HG03571 (cell line): ENCODE data around the gene SIGLEC15.
"Not testable (repeated sequence)": the region's sequence is repeated elsewhere in the genome, so short reads cannot be mapped to it uniquely, and the experiment has no call there.

Experiments
- ATAC-seq: cut with Tn5 transposase; IDR thresholded peaks from one replicate; pipeline ENCODE4 v1.9.1; 2021; ENCODE audit not compliant: unreplicated experiment

Gene SIGLEC15

DNA sequence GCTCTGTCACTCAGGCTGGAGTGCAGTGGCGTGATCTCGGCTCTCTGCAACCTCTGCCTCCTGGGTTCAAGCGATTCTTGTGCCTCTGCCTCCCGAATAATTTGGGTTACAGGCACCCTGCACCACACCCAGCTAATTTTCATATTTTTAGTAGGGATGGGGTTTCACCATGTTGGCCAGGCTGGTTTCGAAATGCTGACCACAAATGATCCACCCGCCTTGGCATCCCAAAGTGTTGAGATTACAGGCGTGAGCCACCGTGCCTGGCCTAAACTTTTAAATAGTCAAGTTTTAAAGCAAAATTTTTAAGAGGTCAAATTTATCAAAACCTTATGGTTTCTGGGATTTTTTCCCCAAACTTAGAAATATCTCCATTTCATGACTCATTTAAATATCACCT, 6.7 kb upstream of the SIGLEC15 start:
- not testable (repeated sequence) for ATAC-seq

DNA sequence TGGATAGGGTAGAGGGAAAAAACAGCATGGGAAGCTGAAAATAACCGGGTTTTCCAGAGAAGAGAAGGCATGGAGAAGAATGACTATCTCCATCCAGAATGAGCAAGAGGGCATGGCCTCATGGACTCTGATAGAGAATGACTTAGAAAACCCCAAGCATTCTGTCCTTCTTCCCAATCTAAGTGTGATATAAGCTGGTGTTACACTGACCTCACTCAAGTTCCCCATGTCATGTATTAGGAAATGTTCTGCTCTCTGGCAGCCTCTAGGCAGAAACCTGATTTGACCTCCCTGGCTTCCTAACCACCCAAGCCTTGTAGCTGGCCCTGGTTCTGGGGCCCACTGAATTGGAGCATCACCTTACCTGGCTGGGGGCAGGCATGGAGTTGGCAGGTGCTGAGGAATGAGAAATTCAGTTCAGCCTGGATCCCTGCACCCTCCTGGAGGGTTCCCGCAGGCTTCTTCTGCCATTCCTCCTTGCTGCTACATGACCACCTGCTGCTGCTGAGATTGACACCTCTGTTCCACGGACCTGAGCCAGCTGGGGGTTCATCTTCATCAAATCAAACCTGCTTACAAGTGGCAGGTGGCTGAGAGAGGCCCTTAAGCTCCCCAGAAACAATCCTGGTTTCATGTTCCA, 5.2 kb upstream of the SIGLEC15 start:
- no peak for ATAC-seq

DNA sequence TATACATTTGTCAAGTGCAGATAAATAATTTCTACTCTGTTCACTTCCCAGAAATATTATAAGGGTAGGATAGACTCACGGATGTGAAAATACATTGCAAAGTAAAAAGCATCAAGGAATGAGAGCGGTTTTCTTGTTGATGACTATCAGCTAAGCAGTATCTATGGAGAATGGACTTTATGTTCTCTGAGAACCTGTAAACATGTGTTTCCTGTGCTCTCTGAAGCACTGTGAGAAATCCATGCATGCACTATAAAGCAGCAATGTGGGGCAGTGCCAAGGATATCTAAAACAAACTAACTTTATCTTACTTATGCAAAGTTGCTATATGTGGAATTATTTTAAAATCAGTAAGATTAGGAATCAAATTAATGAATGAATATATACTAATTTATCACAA, 4.4 kb upstream of the SIGLEC15 start:
- no peak for ATAC-seq

DNA sequence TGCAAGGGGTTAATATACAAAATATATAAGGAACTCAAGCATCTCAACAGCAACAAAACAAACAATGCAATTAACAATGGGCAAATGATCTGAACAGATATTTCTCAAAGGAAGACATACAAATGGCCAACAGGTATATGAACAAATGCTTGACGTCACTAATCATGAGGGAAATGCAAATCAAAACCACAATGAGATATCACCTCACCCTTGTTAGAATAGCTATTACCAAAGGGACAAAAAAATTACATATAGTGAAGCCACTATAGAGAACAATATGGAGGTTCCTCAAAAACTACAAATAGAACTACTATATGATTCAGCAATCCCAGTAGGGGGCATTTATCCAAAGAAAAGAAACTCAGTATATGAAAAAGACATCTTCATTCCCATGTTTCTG, 3.8 kb upstream of the SIGLEC15 start:
- no peak for ATAC-seq

DNA sequence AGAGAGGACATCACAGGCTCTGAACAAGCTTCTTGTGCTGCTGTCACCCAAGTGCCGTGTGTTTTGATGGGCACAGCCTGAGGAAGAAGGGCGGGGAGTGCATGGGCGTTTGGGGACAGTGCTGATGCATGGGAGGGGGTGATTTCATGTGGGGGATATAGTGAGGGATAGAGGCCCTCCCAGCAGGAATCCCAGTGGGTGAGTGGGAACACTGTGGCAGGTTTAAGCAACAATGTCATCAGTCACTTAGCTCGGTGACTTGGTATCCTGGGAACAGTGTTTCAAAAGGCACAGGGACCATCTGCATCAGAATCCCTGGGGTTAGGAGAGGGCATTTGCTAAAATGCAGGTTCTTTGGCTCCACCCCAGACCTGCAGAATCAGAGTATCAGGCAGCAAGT, 609 bp downstream of the SIGLEC15 start:
- no peak for ATAC-seq

DNA sequence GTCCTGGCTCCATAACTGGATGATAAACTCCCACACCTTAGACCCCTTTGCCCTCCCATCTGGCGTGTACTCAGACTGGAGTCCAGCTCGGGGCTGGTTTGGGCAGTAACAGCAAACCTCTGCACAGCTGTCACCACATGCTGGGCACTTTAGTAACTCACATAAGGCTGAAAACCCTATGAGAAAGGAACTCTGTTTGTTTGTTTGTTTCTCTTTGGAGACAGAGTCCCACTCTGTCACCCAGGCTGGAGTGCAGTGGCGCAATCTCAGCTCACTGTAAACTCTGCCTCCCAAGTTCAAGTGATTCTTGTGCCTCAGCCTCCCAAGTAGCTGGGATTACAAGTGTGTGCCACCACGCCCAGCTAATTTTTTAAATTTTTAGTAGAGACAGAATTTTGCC, 1.2 kb downstream of the SIGLEC15 start:
- ATAC-seq, result not testable (repeated sequence)

DNA sequence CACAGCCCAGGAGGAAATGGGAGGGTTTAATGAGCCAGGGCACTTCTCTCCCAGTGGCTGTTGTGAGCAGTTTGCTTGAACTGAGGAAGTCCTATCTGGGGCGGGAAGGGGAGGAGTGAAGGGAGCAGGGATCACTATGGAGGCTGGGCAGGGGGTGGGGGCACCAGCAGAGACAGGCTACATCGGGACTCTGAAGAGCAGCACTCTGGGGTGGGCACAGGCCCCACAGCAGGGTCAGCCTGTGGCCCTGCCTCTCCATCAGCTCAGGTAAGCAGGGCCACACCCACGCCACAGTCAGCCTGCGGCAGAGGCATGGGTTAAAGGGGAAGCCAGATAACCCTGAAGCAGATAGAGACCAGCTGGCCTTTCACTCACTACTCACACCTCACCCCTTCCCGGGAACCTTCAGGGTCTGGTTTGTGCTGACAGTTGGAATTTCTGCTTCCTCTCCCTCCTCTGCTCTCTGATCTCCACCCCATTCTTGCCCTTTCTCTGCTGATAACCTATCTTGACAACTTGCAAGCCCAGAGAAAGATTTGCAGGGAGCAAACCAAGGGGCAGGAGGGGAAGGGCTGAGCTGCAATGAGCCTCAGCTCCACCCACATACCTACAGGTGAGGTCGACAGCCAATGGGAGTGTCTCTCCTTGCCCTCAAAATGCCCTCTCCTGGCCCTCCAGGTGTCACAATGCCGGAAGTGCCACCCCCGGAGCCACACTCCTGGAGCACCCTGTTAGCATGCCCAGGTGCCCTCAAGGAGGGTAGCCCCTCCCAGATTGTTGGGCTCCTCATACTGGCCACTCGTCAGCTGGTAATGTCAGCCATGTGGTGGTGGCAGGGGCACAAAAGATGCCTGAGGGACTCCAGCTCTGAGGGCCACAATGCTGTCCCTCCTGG, 3.7 kb downstream of the SIGLEC15 start:
- ATAC-seq, result no peak

DNA sequence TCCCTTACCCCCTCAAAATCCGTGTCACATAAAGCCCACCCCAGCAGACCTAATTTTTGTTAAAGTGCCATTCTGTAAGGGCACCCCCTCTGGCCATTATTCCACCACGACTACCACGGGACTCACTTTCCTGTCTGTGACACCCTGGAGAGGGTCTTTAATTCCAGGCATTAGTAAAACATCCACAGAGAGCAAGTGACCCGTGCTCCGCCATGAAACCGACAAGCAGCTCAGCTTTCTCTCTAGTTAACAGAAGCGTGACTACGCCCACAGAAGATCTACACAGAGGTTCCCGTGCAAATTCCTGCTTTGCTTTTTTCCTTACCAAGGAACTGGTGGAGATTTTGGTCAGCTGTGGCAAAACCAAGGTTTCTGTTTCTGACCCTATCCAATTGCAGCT, 4.4 kb downstream of the SIGLEC15 start:
- ATAC-seq, result no peak

DNA sequence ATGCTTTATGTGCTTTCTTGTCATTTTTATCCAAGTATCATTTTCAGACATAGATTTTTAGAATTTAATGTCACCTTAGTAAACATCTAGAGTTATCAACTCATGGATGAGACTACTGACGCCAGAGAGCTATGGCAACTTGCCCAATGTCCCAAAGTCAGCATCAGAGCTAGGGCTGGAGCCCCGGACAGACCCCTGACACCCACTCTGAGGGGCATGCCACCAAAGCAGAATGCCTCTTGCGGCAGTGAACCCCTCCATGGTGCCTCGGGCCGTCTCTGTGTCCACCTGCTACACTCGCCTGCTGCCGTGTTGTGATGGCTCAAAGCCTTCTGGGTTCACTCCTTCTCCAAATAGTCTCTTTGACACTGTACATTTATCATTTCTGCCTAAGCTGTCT, 5.4 kb downstream of the SIGLEC15 start:
- ATAC-seq, result no peak

DNA sequence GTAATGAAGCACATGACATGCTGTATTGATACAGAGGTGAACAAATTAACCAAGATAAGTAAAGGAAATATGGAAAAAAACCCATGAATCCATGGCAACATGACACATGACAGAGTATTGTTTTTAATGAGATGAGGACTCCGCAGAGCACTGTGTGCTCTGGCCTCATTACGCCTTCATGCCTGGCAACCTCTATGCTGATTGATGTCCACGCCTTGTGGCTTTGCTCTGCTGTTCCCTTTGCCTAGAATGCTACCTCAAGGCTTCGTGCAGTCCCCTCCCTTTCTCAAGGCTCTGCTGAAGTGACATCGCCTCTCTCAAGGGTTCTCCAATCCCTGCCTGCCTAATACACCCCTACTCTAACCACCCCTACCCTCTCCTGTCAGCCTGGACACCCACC, 8.4 kb downstream of the SIGLEC15 start:
- ATAC-seq, result no peak

DNA sequence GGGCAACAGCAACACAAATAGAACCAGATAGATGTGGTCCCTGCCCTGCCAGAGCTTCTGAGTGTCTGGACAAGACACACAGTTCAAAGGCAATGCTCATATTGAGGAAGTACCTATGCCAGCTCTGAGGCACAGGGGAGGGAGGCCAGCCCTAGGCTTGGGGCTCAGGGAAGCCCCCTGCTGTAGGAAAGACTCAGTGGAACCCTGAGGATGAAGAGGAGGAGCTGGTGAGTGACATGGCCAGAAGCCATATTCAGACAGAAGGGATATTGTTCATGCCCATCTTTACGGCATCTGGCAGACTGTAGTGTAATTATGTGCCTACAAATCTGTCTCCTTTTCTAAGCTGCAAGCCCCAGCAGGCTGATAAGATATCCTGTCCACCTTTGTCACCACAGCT, 8.8 kb downstream of the SIGLEC15 start:
- ATAC-seq, result no peak

DNA sequence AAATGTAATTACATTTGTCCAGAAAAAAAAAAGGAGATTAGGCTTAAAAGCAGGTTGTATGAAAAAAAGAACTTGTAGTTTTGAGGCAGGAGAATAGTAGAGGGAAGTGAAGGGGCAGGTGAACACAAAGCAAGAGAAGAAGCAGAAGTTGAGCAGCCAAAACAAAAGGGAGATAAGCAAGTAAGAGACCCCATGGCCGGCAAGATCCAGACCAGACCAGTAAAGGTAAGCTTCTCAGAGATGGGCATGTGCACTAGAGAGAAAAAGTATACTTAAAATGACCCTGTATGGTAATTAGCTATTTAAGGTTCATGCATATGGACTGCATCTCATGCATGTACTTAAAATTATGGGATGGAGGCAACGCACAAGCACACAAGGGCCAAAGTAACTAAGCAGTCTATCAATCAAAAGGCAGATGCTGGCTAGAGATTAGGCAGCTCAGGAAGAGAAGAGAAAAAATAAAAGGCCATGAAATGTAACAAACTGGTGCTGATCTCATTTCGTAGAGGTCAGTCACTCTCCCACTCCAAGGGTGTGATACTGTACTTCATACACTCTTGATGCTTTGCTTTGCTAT, 9.7 kb downstream of the SIGLEC15 start:
- no peak for ATAC-seq

DNA sequence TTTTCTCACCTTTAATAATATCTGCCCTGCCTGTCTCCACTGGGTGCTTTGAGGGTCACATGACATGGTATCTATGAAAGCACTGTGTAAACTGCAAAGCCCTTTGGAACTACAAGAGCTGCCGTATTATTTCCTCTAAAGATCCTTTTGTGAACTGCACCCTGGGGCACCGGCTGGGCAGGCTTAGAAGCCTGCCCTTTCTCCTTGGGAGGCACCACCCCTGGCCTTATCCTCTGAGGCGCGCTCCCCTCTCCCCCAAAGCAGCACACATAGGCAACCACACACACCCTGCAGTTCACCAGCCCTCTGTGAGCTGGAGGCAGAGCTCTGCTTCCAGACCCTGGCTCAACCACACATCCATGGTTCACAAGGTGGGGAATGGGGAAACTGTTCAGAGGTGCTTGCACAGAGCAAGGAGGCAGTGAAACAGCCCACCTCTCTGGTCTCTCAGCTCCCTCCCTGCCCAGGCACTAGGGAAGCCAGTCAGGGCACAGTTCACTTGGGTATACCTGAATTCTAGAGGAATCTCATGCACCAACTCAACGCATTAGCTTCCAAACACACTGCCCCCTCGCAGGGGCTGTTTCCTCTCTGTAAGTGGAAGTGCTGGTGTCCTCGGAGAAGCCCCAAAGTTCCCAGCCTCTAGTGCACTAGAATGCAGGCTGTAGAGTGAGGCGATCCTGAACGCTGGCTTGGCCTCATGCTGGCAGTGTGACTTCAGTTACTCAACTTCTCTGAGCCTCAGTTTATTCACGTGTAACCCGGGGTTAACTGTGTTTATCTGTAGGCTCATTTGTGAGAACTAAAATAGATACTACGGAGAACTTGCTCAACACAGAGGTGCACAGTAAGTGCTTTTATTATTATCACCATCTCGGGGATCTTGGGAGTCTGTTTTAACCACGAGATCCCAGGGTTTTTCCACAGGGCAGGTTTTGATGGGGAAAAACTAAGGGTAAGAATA, 11.0 kb downstream of the SIGLEC15 start:
- no peak for ATAC-seq

DNA sequence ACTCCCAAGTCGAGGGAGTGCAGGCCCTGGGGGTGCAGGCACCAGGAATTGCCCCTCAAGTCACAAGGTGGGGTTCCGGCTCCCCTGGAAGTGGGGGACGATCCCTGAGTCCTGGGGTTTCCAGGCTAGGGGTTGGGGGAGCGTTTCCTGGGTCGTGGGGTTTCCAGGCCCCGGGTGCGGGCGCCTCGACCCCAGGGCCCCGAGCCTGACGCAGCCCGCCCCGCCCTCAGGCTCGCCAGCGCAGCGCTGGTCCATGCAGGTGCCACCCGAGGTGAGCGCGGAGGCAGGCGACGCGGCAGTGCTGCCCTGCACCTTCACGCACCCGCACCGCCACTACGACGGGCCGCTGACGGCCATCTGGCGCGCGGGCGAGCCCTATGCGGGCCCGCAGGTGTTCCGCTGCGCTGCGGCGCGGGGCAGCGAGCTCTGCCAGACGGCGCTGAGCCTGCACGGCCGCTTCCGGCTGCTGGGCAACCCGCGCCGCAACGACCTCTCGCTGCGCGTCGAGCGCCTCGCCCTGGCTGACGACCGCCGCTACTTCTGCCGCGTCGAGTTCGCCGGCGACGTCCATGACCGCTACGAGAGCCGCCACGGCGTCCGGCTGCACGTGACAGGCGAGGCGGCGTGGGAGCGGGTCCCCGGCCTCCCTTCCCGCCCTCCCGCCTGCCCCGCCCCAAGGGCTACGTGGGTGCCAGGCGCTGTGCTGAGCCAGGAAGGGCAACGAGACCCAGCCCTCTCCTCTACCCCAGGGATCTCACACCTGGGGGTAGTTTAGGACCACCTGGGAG, 12.0 kb downstream of the SIGLEC15 start:
- ATAC-seq, result peak; percentile 58

DNA sequence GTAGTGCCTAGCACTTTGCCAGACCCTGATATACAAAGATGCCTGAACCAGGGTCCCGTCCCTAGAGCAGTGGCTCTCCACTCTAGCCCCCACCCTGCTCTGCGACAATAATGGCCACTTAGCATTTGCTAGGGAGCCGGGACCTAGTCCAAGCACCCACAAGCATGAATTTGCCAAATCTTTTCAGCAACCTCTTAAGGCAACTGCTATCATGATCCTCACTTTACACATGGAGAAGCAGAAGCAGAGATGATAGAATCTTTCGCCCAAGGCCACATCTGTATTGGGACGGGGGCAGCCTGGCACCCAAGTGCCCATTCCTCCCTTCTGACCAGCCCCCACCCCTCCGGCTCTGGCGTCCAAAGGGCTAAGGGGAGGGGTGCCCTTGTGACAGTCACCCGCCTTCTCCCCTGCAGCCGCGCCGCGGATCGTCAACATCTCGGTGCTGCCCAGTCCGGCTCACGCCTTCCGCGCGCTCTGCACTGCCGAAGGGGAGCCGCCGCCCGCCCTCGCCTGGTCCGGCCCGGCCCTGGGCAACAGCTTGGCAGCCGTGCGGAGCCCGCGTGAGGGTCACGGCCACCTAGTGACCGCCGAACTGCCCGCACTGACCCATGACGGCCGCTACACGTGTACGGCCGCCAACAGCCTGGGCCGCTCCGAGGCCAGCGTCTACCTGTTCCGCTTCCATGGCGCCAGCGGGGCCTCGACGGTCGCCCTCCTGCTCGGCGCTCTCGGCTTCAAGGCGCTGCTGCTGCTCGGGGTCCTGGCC, 13.0 kb downstream of the SIGLEC15 start:
- ATAC-seq, result no peak

DNA sequence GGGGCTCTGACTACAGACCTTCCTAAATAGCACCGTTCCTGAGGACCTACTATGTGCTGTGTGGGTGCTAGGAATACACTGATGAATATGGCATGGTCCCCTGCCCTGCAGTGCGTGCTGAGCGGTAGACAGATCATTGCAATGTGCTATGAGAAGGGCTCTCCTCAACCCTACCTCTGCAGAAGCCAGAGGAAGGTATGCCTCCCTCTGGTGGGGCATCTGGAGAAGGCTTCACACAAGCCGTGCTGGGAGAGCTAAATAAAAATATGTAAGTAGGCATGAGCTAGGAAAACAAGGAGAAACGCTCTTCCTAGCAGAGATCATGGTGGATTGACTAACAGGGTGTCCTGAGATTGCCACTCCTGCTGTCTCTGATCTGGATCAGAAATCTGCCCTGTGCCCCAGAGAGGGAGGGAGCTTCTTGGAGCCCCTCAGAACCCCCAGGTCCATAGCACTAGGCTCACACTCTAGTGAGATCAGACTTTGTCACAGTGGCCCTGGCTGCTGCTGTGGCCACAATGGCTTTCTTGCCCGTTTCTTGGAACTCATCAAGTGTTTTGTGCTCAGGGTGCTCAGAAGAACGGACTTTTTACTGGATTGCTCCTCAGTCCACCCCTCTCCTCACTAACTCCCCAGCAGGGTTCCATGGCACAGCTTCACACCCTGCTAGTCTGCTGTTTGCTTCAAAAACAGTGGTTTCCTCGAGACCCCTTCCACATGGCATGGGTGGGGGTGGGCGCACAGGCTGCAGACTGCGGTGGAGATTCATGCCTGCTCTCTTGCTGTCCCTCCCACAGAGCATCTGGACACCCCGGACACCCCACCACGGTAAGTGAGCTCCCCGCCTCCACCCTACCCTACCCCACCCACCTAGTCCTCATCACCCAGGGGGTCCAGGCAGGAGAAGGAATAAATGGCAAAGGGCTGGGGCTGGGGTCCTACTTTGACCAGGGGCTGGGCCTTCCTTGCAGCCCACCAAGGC, 14.2 kb downstream of the SIGLEC15 start:
- ATAC-seq, result peak; percentile 45

DNA sequence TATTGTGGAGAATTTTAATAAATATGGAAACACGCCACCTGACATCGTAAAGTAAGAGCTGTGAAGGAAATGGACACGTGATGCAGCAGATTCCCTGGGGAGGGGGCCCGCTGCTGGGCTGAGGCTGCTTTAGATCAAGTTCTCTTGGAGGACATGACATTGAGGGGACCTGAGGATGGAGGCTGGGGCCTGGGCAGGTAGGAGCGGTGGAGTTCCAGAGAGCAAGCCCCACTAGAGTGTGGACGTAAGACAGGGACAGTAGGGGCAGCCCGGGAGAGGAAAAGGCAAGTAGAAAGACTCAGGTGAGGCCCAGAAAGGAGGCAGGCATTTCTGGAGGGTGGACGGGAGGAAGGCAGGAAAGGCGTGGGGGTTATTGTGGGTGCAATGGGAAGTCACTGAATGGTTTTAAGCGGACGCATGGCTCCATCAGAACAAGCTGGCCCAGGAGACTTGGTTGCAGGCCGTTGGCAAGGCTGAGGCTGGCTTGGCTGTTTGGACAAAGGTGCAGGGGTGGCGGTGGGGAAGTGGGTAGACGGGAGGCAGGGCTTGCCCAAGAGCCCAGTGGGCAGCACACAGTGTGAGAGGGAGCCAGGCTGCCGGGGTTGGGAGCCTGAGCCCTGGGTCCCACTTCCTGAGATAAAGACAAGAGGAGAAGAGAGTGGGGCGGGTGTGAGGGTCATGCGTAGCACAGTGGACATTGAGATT, 15.7 kb downstream of the SIGLEC15 start:
- ATAC-seq, result no peak
